ENCODE measurements around the gene WDR7. TPM values are rescaled to one million over a fixed set of nuclear protein-coding genes. Genes with fewer than 3 reads are reported as not detected.

WDR7 gene
- total RNA-seq, 1 experiment from 2014 or later: 7.8 TPM

- H3K4me1 ChIP-seq: no peaks in the 10 kb centered on the region
- ChIA-PET POLR2A (no interaction called here), CTCF (no interaction called here)
- H3K9me3 Mint-ChIP-seq (ENCODE audit: unreplicated experiment): no peaks in the 10 kb centered on the region
- BruUV-seq (replicated peaks): no TSS peak
- no peaks in the 10 kb centered on the region for H3K27me3 ChIP-seq (replicated peaks; ENCODE audit: control insufficient read depth, insufficient read depth, low read length)
- H3K9me3 ChIP-seq: no peaks in the 10 kb centered on the region
- intact Hi-C loops (cut with micrococcal nuclease; ENCODE audit: unreplicated experiment): no loop called here
- H3K4me1 Mint-ChIP-seq (ENCODE audit: low read depth, unreplicated experiment): no peaks in the 10 kb centered on the region
- no peak for DNase-seq
- no peak overlapping the region for H3K4me3 Mint-ChIP-seq (ENCODE audit: unreplicated experiment)
- TF ChIP-seq CTCF (IDR thresholded peaks at IDR 0.05; ENCODE audit: insufficient read depth in 1 of 2, low read depth in 1 of 2, low read length in 1 of 2, severe bottlenecking in 1 of 2, unreplicated experiment in 1 of 2): no peak
- no peaks in the 10 kb centered on the region for H3K36me3 Mint-ChIP-seq (ENCODE audit: insufficient read depth, unreplicated experiment)
- no peak overlapping the region for H3K27ac Mint-ChIP-seq (ENCODE audit: unreplicated experiment)
- H3K36me3 ChIP-seq (ENCODE audit: control insufficient read depth, insufficient read depth, low read length): no peaks in the 10 kb centered on the region
- no peak overlapping the region for H3K4me3 ChIP-seq (ENCODE audit: low read depth, low read length)
- H3K27me3 Mint-ChIP-seq (ENCODE audit: insufficient read depth, unreplicated experiment): no peaks in the 10 kb centered on the region
Measured at GRCh38 chr18:56660655-56661054, 9.5 kb downstream of the WDR7 start.

DNA sequence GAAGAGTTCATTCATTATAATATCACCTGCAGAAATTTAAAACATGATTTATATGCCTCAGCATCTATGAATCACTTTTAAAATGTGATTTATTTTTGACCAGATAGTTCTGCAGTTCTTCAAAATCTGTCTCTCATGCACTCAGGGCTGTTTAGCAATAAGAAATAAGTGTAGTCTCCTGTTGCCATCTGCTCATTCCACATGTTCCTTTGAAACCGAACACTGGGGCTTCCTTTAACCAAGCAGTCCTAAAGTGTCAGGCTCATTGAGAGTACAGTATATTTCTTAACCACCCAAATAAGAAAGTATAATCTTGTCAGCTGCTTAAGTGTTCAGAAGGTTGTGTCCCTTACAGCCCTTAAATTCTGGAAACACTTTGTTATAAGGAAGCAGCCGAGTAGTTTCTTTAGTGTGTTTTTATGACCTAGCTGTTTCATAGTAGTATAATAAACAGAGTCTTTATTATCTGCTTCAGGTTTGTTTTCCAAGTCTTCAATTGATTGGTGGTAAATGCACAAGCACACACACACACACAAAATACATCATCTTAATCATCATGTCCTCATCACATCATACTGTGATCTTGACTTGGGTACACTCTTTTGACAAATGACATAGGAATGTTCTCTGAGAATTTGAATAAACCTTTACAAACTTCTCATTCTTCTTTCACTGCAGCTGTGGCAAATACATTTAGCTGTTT lies 10.4 kb downstream of the WDR7 start:
- no peaks in the 10 kb centered on the region for H3K4me1 Mint-ChIP-seq (ENCODE audit: low read depth, unreplicated experiment)
- Histone ChIP-seq H3K36me3 (ENCODE audit: control insufficient read depth, insufficient read depth, low read length) (no peaks in the 10 kb centered on the region), H3K4me3 (ENCODE audit: low read depth, low read length) (no peak overlapping the region), H3K27me3 (replicated peaks; ENCODE audit: control insufficient read depth, insufficient read depth, low read length) (no peaks in the 10 kb centered on the region), H3K4me1 (no peaks in the 10 kb centered on the region), H3K9me3 (no peaks in the 10 kb centered on the region)
- POLR2A ChIA-PET: no interaction called here
- TF ChIP-seq CTCF (IDR thresholded peaks at IDR 0.05; ENCODE audit: insufficient read depth in 1 of 2, low read depth in 1 of 2, low read length in 1 of 2, severe bottlenecking in 1 of 2, unreplicated experiment in 1 of 2): no peak
- no peak for DNase-seq
- no peaks in the 10 kb centered on the region for H3K27me3 Mint-ChIP-seq (ENCODE audit: insufficient read depth, unreplicated experiment)
- CTCF ChIA-PET: no interaction called here
- intact Hi-C loops (cut with micrococcal nuclease; ENCODE audit: unreplicated experiment): no loop called here
- BruUV-seq (replicated peaks): no TSS peak
- H3K4me3 Mint-ChIP-seq (ENCODE audit: unreplicated experiment): no peak overlapping the region
- no peak overlapping the region for H3K27ac Mint-ChIP-seq (ENCODE audit: unreplicated experiment)
- no peaks in the 10 kb centered on the region for H3K9me3 Mint-ChIP-seq (ENCODE audit: unreplicated experiment)
- no peaks in the 10 kb centered on the region for H3K36me3 Mint-ChIP-seq (ENCODE audit: insufficient read depth, unreplicated experiment)

GRCh38 chr18:56662063-56662408 lies 10.9 kb downstream of the WDR7 start:
- no peaks in the 10 kb centered on the region for H3K9me3 Mint-ChIP-seq (ENCODE audit: unreplicated experiment)
- POLR2A ChIA-PET: no interaction called here
- intact Hi-C loops (cut with micrococcal nuclease; ENCODE audit: unreplicated experiment): no loop called here
- H3K27ac Mint-ChIP-seq (ENCODE audit: unreplicated experiment): no peak overlapping the region
- DNase-seq: no peak
- no peaks in the 10 kb centered on the region for H3K27me3 Mint-ChIP-seq (ENCODE audit: insufficient read depth, unreplicated experiment)
- Histone ChIP-seq H3K4me1 (no peaks in the 10 kb centered on the region), H3K36me3 (ENCODE audit: control insufficient read depth, insufficient read depth, low read length) (no peaks in the 10 kb centered on the region), H3K27me3 (replicated peaks; ENCODE audit: control insufficient read depth, insufficient read depth, low read length) (no peaks in the 10 kb centered on the region), H3K9me3 (no peaks in the 10 kb centered on the region), H3K4me3 (ENCODE audit: low read depth, low read length) (no peak overlapping the region)
- no peak overlapping the region for H3K4me3 Mint-ChIP-seq (ENCODE audit: unreplicated experiment)
- H3K4me1 Mint-ChIP-seq (ENCODE audit: low read depth, unreplicated experiment): no peaks in the 10 kb centered on the region
- H3K36me3 Mint-ChIP-seq (ENCODE audit: insufficient read depth, unreplicated experiment): no peaks in the 10 kb centered on the region
- no TSS peak for BruUV-seq (replicated peaks)
- TF ChIP-seq CTCF (IDR thresholded peaks at IDR 0.05; ENCODE audit: insufficient read depth in 1 of 2, low read depth in 1 of 2, low read length in 1 of 2, severe bottlenecking in 1 of 2, unreplicated experiment in 1 of 2): no peak
- CTCF ChIA-PET: no interaction called here
